Islet precursor cell (in vitro differentiated cells): Measurements from ENCODE around the gene CFAP57.

Source experiments
- DNase-seq: peaks from one replicate; pipeline ENCODE4 v3.0.0-alpha.2; 2018

Gene CFAP57

DNA sequence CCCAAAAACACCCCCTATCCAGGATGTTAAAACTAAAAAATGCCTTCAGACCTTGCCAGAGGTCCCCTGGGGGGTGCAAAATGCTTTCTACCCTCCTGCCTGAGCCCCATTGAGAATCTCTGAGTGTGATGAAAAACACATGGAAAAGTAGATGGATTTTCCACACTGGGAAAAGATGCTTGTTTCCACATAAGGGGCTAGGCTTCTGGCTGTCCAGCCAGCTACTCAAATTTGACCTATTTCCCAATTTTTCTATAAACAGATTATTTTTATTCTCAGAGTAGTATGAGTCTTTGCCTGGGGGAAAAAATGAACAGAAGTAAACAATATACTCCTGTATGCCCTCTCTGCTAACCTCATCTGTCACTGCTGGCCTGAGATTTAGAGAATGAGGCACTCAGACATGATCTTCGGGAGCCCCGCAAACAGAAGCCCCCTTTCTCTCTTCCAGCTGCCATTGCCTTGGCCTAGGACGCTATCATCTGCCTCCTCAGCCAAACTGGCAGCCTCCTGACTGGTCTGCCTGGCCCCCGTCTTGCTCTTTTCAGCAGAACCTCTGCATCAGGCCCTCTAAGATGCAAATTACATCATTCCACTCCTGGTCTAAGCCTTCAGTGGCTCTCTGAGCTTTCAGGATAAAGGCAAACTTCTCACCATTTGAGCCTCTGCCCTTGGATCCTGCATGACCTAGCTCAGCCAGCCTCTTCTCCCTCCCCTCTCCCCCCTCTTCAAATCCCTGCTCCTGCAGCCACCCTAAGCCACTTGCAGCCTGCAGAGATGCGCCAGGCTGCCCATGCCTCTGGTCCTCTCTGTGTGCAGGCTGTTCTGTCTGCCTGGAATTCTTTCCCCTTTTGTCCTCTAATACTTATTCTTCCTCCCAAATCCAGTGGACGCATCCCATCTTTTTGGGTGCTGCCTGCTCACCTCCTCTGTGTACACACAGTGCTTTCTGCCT is 58.0 kb downstream of the CFAP57 start:
- peak; percentile 46 for DNase-seq

DNA sequence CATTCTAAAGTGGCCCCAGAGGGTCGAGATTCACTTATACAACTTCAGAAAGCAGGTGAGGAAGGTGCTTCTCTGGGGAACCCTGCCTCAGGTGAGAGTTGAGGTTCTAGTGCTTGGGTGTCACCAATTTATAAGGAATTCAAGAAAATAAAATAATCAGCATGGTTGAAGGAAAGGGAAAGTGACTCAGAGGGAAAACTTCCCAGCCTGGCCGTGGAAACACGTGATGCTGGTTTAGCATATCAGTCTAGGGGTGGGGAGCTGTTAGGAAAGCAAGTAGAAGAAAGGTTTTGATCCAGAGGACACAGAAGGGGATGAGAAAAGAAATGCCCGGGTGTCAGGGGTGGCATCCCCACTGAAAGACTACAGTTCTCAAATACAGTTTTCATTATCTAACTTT is 59.9 kb downstream of the CFAP57 start:
- no peak for DNase-seq

DNA sequence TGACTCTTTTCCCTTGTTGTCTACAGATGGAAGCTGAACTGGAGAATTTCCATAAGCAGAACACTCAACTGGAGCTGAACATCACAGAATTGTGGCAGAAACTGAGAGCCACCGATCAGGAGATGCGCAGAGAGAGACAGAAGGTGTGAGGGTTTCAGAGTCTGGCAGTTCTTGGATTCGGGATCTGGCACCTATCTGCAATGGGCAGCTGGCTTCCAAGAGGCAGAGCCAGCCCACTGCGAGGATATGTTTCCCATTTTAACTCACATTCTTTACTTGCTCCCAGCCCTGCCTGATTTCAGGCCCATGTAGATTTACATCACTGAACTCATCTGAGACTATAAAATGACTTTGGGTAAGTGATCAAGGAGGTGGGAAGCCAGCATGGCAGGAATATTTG is 60.4 kb downstream of the CFAP57 start:
- no peak for DNase-seq

DNA sequence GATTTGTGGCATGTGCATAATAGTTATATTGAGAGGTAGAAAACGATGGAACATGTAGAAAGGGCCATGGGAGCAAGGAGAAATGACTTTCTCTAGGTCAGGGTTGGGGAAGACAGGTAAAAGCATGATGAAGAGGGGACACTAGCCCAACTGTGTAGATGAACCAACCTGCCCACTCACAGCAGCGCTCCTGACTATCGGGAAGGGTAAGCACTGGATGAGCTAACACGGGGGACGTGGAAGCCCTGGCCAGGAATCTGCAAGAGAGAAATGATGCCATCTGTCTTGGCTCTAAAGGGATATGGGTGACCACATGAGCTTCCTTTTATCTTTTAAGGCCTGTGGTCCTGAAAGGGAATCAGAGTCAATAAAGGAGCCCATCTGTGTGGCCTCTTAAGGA is 61.5 kb downstream of the CFAP57 start:
- DNase-seq, result no peak

DNA sequence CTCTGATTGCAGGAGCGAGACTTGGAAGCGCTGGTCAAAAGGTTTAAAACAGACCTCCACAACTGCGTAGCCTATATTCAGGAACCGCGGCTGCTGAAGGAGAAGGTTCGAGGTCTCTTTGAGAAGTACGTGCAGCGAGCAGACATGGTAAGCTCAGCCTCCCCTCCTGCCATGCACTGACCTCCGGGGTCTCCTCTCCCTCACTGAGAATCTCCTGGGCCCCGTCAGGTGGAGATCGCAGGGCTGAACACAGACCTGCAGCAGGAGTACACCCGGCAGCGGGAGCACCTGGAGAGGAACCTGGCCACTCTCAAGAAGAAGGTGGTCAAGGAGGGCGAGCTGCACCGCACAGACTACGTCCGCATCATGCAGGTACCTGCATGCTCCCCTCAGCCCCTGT is 62.1 kb downstream of the CFAP57 start:
- no peak for DNase-seq

DNA sequence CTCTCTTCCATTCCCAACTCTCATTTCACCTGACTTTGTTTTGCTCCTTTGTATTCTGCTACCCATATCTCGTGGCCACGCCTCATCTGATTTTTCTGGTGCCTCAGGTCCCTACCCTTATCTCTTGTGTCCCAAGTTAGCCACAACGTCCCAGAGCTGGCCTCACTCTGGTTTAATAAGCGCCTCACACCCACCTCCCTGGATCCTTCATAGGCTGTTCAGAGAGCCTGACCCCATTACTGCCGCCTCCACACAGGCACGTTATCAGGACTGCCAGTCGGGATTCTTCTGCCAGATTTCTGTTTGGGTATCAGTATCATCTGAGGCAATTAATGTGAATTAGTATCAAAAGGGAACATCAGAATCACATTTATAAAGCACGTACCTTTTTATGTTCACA is 62.9 kb downstream of the CFAP57 start:
- no peak for DNase-seq

DNA sequence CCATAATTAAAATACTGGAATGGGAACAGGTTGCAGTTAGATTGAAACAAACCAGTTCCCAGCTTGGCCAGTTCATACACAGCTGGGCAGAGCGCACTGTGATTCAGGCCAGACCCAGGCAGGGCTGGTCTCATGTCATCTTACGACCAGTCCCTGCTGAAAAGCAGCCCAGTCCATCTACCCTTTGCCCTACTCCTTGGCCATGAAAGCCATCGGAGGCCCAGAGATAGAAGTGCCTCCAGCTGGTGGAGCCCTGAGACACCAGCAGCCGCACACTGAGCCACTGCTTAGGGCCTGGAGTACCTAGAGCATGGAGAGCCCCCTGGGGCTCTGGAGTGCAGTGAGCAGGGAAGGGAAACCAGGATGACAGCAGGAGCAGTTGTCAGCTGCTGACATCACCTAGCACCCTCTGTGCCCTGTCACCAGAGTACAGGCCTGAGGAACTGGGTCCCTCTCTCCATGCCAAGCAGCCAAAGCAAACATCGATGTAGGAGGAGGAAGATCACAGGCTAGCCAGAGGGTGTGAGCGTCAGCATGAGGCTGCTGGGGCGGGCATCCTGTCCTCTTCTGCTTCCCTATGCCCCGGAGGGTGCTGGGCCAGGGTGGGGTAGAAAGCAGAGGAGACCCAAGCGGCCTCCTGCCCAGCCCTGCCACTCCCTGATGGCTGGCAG is 63.5 kb downstream of the CFAP57 start:
- DNase-seq, result no peak

DNA sequence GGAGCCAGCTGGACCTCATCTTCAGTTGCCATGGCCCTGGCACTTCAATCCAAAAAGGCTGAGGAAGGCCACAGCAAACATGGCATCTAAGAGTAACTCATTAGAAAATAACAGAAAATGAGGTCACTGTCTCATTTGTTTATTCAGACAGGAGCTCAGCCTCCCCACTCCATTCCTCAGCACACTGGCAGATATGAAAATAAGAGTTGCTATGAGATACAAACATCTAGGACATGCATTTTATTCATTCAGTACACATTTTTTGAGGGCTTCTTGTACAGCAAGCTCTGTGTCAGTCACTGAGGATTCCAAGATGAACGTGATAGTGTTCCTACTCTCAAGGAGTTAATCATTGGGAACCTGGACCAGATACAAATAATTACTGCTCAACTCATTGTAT is 65.0 kb downstream of the CFAP57 start:
- no peak for DNase-seq

DNA sequence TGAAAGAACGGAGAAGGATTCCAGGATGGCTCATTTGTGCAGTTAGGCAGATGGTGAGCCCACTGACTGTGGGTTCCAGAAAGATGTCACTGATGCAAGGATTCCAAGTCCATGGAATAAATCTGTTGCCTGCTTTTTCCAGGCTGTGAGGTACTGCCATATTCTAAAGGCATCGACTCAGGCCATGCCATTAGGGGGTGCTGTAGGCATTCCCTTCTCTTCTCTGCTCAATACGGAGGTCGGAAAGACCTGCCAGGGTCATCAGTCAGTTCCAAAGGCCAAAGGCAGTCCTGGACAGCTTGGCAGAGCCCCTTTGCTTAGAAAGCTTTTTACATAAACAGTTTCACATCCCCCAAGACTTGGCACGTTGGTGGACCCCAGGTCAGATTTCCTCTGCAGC is 66.0 kb downstream of the CFAP57 start:
- peak; percentile 89 for DNase-seq

DNA sequence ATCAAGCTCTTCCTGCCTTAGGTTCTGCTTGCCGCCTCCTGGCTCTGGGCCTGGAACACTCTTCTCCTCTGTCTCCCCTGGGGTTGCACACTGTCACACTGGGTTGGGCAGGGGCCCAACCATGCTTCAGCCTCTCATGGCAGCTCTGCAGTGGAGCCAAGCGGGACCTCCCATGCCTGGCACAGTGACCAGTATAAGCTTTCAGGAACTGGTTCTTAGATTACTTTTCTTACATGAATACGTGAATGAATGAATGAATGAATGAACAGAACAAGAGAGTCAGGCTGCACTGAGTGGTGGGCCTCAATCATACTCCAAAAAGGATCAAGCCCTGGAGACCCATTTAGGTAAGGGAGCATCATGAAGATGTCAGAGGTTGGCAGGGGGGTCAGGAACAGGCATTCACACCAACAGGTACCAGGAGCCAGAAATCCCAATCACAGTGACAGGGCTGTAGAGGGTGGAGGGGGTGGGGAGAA is 66.9 kb downstream of the CFAP57 start:
- DNase-seq, result peak; percentile 27

DNA sequence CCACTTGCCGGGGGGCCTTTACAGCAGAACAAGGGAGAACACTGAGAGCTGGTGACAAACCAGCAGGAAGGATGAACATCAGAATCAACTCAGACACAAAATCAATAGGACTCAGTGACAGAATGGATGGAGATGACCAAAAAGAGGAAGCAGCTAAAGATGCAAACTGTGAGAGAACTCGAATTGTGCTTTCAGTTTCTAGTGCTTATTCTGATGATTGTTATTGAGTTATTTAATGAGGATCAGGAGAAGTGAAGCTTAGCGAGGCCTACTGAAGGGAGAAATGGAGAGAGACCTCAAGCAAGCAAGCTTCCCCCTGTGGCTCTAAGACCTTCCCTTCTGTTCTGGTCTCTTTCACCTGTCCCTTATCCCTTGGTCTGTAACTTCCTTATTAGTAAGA is 67.4 kb downstream of the CFAP57 start:
- DNase-seq, result no peak

DNA sequence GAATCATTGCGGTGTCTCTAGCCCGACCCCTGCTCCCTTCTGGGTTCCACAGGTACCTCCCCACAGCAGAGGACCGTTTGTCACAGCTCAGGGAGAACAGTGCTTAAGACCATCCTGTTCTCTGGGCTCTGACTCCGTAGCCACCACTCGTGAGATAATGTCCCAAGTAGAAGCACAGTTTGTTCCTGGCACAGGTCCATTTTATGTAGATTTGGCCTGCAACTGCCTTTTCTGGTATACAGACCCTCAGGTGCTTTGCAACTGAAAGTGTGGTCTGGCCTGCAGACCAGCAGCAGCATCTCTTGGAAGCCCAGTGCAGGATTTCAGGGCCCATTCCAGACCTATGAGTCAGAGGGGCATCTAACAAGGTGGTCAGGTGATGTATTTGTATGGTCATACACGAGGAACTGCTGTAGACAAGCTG is 69.3 kb downstream of the CFAP57 start:
- peak; percentile 96 for DNase-seq

DNA sequence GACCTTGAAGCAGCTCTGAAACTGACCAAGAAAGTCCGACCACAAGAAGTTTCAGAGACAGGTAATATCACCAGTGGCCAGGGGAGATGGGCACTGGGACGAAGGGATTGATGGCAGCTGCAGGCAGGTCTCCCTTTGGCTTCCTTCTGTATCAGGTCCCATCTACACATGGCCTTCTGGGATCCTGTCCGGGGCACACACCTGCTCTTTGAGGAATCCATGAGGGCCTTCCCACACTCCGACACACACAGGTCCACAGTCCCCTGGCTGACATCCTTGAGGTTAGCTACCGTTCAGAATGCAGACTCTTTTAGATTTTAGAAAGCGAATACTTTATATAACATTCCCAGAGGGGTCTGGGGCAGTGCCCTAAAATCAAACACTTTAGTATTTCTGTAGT is 71.2 kb downstream of the CFAP57 start:
- peak; percentile 23 for DNase-seq

DNA sequence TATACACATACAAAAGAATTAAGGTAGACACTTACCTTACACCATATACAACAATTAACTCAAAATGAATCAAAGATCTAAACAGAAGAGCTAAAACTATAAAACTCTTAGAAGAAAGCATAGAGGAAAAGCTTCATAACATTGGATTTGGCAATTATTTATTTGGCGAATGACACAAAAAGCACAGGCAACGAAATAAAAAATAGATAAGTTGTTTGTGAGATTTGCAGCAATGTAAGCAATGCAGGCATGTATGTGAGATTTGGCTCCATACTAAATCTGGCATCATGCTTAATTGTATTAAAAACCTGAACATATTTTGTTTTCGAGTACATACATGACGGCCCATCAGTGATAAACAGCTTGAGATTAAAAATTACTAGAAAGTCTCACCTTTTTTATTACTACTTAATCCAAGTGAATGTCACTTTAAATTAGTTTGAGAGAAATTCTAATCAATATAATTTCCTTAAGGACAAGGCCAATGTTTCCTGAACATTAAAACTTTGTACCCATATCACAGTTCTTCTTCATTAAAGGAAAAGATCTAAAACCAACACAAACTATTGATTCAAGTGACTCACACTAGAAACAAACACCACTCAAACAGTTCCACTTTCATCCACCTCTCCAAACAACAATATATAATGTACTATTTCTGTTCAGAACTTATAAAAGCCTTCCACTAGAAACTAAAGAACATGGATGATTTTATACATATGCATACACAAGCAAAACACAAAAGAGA is 74.5 kb downstream of the CFAP57 start:
- no peak for DNase-seq

DNA sequence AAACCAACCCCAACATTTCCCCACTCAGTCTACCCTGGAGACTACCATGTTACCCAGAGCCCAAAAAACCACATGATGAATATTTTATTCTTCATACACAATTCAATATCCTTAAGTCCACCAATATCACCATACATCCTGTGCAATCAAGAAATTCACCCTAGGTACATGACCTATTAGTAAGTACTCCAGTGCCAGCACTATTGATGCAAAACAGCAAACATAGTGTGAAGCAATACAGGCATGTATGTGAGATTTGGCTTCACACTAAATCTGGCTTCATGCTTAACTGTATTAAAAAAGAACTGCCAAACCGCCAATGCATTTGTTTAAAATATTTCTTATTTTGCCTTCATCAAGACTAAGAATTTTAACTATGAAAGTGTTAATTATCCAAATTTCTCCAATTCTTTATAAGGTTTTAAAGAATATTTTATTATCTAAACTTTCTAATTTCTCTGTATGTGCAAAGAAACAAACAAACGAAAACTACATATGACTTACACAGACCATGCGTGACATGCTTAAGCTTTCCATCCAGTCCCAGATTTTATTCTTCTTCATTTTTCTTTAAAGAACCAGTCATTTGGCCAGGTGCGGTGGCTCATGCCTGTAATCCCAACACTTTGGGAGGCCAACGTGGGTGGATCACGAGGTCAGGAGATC is 75.3 kb downstream of the CFAP57 start:
- DNase-seq, result no peak

DNA sequence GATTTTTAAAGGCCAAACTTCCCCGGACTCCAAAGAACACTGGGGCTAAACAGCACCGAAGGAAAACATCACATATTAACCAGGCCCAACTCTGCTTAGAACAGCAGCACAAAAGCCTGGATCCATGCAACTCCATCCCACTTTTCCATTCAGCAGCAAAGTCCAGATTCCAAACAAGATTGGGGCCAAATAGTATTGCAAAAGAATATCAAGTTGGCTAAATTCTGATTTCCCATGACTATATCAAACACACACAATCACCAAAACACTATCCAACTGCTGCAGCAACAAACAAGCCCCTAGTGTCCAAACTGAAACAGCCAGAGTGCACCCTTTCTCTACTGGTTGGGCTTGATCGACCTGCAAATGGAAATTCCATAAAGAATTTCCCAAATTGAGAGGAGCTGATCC is 78.2 kb downstream of the CFAP57 start:
- DNase-seq, result no peak

DNA sequence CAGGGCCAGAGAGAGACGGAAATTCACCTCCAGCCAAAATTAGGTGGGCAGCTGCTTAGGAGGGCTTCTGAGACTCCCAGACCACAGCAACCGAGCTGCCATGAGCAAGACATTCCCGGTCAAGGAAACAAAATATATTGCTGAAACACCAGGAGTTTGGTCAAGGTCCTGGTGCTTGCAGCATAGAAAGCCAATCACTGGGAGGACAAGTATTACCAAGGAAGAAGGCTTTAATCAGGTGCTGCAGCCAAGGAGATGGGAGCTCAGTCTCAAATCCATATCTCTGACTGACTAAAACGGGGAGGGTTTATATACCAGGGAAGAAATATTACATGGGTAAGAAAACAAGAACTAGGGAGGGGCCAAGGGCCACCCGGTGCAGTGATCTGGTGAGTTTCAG is 78.9 kb downstream of the CFAP57 start:
- DNase-seq, result no peak

DNA sequence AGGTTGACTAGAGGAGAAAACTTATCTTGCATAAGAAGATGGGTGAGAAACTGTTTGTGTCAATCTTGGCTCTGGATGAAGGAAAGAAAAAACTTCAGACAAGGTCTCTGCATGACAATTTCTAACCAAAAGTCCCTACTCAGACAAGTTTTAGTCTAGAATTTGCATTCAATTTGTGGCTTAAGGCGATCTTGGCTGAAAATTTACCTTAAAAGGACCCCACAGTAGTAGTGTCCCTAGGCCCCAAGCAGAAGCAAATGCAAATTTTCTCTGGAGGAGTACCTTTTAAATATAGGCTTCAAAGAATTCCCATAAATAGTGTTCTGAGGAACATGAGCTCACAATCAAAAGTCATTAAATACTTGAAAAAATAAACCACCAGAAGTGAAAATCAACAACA is 80.1 kb downstream of the CFAP57 start:
- DNase-seq, result no peak

DNA sequence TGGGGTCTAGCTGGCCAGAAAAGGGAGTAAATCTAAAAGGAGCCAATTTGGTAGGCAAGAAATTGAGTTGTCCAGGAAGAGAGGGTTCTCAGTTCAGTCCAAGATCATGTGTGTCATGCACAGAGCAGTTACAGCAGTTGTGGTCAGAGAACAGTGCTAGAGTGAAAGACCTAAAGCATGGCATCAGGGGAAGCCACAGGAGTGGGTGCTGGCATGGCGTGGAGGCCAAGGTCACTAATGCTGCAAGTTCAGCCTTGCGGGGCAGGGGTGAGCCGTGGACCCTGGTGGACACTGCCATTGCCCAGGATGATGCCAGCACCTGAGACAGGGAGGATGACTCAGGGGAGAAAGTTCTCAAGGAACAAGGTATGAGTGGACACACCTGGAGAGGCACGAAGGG is 81.0 kb downstream of the CFAP57 start:
- DNase-seq, result no peak

DNA sequence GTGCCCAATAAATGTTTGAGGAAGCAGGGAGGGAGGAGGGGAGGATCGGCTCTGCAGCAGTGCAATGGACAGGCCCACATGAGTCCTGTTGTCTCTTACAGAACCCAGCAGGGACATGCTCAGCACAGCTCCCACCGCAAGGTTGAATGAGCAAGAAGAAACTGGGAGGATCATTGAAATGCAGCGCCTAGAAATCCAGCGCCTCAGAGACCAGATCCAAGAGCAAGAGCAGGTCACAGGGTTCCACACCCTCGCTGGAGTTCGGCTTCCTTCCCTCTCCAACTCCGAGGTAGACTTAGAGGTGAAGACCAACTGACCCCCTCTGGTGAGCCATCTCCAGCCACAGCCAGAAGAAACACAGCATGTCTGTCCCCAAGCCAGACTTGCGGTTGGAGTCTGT is 81.7 kb downstream of the CFAP57 start:
- DNase-seq, result peak; percentile 26

DNA sequence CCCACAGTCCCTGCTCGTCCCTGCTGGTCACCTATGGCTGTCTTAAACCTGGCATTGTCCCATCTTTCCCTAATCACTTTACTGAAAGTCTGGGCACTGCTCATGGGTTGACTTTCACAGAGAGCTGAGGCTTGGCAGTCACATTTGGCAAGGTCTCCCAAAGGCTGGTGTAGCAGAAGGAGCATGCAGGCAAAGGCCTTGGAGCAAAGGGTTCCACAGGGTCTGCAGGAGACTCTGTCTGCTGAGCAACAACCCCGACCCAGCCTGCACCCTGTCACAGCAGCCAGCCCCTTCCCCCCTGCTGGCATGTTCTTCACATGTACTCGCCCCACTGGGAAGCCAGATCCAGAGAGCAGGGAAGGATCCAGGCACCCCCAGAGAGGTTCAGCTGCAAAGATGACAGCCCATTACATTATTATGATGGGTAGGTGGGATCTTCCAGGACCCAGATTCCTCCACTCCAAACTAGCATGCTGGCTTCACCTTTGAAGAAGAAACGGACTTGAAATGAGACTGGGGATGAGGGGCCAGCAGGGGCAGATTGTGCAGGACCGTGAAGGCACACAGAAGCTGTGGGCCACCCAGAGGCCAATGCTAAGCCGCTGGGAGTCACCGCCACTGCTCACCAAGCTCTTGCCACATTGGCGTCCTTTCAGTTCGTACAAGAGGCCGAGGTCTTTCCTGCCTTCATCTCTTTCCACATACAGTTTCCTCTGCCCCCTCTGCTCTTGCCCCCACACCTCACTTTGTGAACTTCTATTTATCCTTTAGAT is 83.5 kb downstream of the CFAP57 start:
- no peak for DNase-seq
